Measurements from ENCODE around the gene PYDC1.

The PYDC1 gene

DNA sequence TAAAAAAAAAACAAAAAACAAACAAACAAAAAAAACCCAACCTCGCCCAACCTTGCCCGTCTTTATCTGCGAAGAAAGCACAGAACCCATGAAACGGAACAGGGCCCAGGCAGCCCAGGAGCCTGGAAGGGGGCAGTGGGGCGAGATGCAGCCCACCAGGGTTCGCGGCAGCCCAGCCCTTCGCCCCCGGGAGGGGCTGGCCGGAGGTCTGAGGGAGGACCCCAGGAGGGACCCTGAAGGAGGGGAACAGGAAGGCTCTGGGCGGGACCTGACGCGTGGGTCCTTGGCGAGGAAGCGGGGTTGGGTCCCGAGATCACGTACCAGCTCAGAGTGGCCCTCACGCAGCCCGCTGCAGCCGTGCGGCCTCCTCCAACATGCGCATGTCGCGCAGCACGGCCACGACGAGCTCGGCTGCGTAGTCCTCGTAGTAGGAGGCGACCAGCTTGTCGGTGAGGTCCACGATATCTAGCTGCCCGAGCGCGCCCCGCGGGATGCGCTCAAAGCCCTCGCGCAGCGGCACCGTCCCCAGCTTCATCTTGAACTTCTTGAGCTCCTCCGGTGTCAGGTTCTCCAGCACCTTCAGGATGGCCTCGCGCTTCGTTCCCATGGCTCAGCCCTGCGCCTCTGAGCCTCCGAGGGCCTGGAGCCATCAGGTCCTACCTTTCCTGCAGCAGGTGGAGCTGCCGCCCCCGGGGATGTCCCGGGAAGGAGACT lies at the start of gene PYDC1:
Gene PYDC1, minus strand, starts transcription at position 714 of the 714 bp plus-strand sequence. Its CDS starts 107 bp downstream, at position 607.
- DNase-seq (ENCODE audit: insufficient read length, low spot score) (peak; percentile 26), FAIRE-seq (no peak)
- TF ChIP-seq, protein P1, sequence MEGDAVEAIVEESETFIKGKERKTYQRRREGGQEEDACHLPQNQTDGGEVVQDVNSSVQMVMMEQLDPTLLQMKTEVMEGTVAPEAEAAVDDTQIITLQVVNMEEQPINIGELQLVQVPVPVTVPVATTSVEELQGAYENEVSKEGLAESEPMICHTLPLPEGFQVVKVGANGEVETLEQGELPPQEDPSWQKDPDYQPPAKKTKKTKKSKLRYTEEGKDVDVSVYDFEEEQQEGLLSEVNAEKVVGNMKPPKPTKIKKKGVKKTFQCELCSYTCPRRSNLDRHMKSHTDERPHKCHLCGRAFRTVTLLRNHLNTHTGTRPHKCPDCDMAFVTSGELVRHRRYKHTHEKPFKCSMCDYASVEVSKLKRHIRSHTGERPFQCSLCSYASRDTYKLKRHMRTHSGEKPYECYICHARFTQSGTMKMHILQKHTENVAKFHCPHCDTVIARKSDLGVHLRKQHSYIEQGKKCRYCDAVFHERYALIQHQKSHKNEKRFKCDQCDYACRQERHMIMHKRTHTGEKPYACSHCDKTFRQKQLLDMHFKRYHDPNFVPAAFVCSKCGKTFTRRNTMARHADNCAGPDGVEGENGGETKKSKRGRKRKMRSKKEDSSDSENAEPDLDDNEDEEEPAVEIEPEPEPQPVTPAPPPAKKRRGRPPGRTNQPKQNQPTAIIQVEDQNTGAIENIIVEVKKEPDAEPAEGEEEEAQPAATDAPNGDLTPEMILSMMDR (IDR thresholded peaks at IDR 0.05; ENCODE audit: insufficient read depth, missing control alignments): no peak

- no peak for FAIRE-seq
- TF ChIP-seq, protein P1 (IDR thresholded peaks at IDR 0.05; ENCODE audit: insufficient read depth, missing control alignments): no peak
- DNase-seq (ENCODE audit: insufficient read length, low spot score): no peak
Observed at GRCh38 chr16:31265329-31266245, 48.7 kb upstream of the PYDC1 start.

- no peak for FAIRE-seq
- TF ChIP-seq, protein P1 (IDR thresholded peaks at IDR 0.05; ENCODE audit: insufficient read depth, missing control alignments): no peak
- no peak for DNase-seq (ENCODE audit: insufficient read length, low spot score)
Observed at GRCh38 chr16:31262084-31262483, 45.1 kb upstream of the PYDC1 start.

- no peak for FAIRE-seq
- no peak for DNase-seq (ENCODE audit: insufficient read length, low spot score)
- TF ChIP-seq, protein P1 (IDR thresholded peaks at IDR 0.05; ENCODE audit: insufficient read depth, missing control alignments): no peak
Observed at GRCh38 chr16:31260136-31260931, 43.4 kb upstream of the PYDC1 start.

DNA sequence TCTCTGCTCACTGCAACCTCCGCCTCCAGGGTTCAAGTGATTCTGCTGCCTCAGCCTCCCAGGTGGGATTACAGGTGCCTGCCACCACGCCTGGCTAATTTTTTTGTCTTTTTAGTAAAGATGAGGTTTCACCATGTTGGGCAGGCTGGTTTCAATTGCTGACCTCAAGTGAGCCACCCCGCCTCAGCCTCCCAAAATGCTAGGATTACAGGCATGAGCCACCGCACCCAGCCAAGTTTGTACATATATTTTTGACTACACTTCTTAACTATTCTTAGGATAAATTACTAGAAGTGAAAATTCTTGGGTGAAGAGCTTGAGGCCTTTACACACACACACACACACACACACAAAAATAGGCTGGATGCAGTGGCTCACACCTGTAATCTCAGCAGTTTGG lies 41.4 kb upstream of the PYDC1 start:
- FAIRE-seq (no peak), DNase-seq (ENCODE audit: insufficient read length, low spot score) (no peak)
- TF ChIP-seq, protein P1 (IDR thresholded peaks at IDR 0.05; ENCODE audit: insufficient read depth, missing control alignments): no peak

DNA sequence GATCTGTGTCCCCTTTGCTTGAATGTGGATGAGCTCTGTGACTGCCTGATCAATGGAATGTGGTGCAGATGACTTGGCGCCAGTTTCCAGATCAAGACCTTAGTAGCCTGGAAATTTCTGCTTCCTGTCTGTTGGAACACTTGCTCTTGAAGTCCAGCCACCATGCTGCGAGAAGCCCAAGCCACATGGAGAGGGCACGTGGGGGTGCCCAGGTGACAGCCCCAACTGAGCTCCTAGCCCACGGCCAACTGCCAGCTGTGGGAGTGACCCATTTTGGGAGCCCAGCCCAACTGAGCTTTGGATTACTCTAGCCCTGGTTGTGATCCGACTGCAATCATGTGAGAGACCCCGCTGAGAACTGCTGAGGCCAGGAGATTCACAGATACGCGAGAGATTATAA lies 39.5 kb upstream of the PYDC1 start:
- DNase-seq (ENCODE audit: insufficient read length, low spot score) (no peak), FAIRE-seq (no peak)
- TF ChIP-seq, protein P1 (IDR thresholded peaks at IDR 0.05; ENCODE audit: insufficient read depth, missing control alignments): no peak

Measured in D721Med (cell line).